ENCODE results near the gene HUS1.

DNA sequence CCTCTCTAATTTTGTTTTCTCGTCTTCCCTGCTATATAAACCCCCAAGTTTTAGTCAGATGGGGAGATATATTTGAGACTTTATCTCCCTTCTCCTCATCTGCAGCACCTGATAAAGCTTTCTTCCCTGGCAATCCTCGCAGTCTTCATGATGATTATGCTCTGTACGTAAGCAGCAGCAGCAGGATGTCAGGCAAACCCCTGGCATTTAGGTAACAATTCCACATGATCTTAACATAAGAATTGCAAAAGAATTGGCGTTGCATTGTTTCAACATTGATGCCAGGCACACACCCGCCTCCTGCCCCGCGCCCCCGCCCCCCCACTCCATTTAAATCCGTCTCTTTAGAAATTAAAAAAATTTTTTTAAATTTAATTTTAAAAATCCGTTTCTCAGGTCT is 37.3 kb downstream of the HUS1 start:
- TF ChIP-seq, protein P1, sequence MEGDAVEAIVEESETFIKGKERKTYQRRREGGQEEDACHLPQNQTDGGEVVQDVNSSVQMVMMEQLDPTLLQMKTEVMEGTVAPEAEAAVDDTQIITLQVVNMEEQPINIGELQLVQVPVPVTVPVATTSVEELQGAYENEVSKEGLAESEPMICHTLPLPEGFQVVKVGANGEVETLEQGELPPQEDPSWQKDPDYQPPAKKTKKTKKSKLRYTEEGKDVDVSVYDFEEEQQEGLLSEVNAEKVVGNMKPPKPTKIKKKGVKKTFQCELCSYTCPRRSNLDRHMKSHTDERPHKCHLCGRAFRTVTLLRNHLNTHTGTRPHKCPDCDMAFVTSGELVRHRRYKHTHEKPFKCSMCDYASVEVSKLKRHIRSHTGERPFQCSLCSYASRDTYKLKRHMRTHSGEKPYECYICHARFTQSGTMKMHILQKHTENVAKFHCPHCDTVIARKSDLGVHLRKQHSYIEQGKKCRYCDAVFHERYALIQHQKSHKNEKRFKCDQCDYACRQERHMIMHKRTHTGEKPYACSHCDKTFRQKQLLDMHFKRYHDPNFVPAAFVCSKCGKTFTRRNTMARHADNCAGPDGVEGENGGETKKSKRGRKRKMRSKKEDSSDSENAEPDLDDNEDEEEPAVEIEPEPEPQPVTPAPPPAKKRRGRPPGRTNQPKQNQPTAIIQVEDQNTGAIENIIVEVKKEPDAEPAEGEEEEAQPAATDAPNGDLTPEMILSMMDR (IDR thresholded peaks at IDR 0.05), result no peak
- TF ChIP-seq POLR2A (IDR thresholded peaks at IDR 0.05; ENCODE audit: low read depth), result no peak

Measured in esophagus muscularis mucosa (tissue), 3 donors.